Astrocyte of the cerebellum (primary cell): ENCODE results near the gene NEMP2.
"Not testable (repeated sequence)": the region's sequence is repeated elsewhere in the genome, so short reads cannot be mapped to it uniquely, and the experiment has no call there.

ENCODE experiments used
- DNase-seq: peaks from one replicate; pipeline ENCODE4 v3.0.0-alpha.2; 2011; ENCODE audit warnings: low read depth
- H3K4me3 ChIP-seq: 2 replicates; pipeline ENCODE4 v1.5.1; 2011; ENCODE audit warnings: mild to moderate bottlenecking, low read depth, low read length, moderate library complexity
- CTCF ChIP-seq: IDR thresholded peaks from 2 replicates; pipeline ENCODE4 v1.5.1; 2012; ENCODE audit warnings: low read length, low read depth, moderate library complexity, mild to moderate bottlenecking; ENCODE audit errors: missing control alignments
- in situ Hi-C: cut with HindIII; loops from 2 replicates; pipeline ENCODE4 v1.10.0; 2017; ENCODE audit warnings: low sequenced_read_pairs

NEMP2 gene

GRCh38 chr2:190511104-190511503 is 23.4 kb downstream of the NEMP2 start:
- in situ Hi-C loops, result loop anchor here (25.0 kb wide), 1 partner anchor 424 kb away; no protein-coding TSS in a partner anchor
- peak; percentile 39 for DNase-seq
- TF ChIP-seq CTCF, result peak; percentile 51
- no peak overlapping the region for H3K4me3 ChIP-seq

GRCh38 chr2:190509895-190510294 is 24.6 kb downstream of the NEMP2 start:
- not testable (repeated sequence) for H3K4me3 ChIP-seq, DNase-seq
- in situ Hi-C loops, result loop anchor here (25.0 kb wide), 1 partner anchor 423 kb away; no protein-coding TSS in a partner anchor

GRCh38 chr2:190507135-190507534 is 27.4 kb downstream of the NEMP2 start:
- no peak overlapping the region for H3K4me3 ChIP-seq
- no peak for DNase-seq
- in situ Hi-C loops, result loop anchor here (25.0 kb wide), 1 partner anchor 420 kb away; no protein-coding TSS in a partner anchor
- no peak for TF ChIP-seq CTCF

GRCh38 chr2:190506666-190507065 is 27.9 kb downstream of the NEMP2 start:
- no peak overlapping the region for H3K4me3 ChIP-seq
- DNase-seq, result no peak
- in situ Hi-C loops, result loop anchor here (25.0 kb wide), 1 partner anchor 419 kb away; no protein-coding TSS in a partner anchor
- no peak for TF ChIP-seq CTCF

- TF ChIP-seq CTCF, result no peak
These were observed 28.8 kb downstream of the NEMP2 start for GRCh38 chr2:190505696-190506095.

GRCh38 chr2:190504912-190505311 is 29.6 kb downstream of the NEMP2 start:
- no peak for TF ChIP-seq CTCF
- no peak overlapping the region for H3K4me3 ChIP-seq
- no peak for DNase-seq
- in situ Hi-C loops, result loop anchor here (25.0 kb wide), 1 partner anchor 418 kb away; no protein-coding TSS in a partner anchor

More at GRCh38 chr2:190505696-190506095, 28.8 kb downstream of the NEMP2 start:
- H3K4me3 ChIP-seq, result no peak overlapping the region
- in situ Hi-C loops, result loop anchor here (25.0 kb wide), 1 partner anchor 418 kb away; no protein-coding TSS in a partner anchor
- no peak for DNase-seq

- no peak for TF ChIP-seq CTCF
- in situ Hi-C loops, result loop anchor here (25.0 kb wide), 1 partner anchor 416 kb away; no protein-coding TSS in a partner anchor
- DNase-seq, result no peak
- no peak overlapping the region for H3K4me3 ChIP-seq
These were observed 31.4 kb downstream of the NEMP2 start for GRCh38 chr2:190503088-190503487.
